ACC112 (cell line): Measurements from ENCODE around the gene EYA2.

Experiments
- H2AFZ ChIP-seq: fragments of 200-600 bp; sonication (generic); one replicate; pipeline ENCODE4 v1.6.0; 2017; ENCODE audit warnings: antibody characterized with exemption, low read length; ENCODE audit not compliant: unreplicated experiment
- H3K27ac ChIP-seq: fragments of 200-600 bp; sonication (generic); 2 replicates; pipeline ENCODE4 v1.5.1; 2014; ENCODE audit warnings: low read depth, mild to moderate bottlenecking, antibody characterized with exemption, low read length, moderate library complexity
- H3K27me3 ChIP-seq: fragments of 200-600 bp; sonication (generic); 2 replicates; pipeline ENCODE4 v1.6.1; 2014; ENCODE audit warnings: mild to moderate bottlenecking, antibody characterized with exemption, low read length, moderate library complexity, mixed read lengths; ENCODE audit not compliant: insufficient read depth
- H3K36me3 ChIP-seq: fragments of 200-600 bp; sonication (generic); 2 replicates; pipeline ENCODE4 v1.6.1; 2016; ENCODE audit warnings: mild to moderate bottlenecking, antibody characterized with exemption, low read length, moderate library complexity, mixed read lengths; ENCODE audit not compliant: insufficient read depth
- H3K4me1 ChIP-seq: fragments of 200-600 bp; sonication (generic); one replicate; pipeline ENCODE4 v1.6.1; 2016; ENCODE audit warnings: low read length, mixed read lengths; ENCODE audit not compliant: insufficient read depth, unreplicated experiment, control insufficient read depth
- H3K4me3 ChIP-seq: fragments of 200-600 bp; sonication (generic); 2 replicates; pipeline ENCODE4 v1.5.1; 2014; ENCODE audit warnings: mild to moderate bottlenecking, low read depth, low read length
- H3K79me2 ChIP-seq: fragments of 200-600 bp; sonication (generic); one replicate; pipeline ENCODE4 v1.6.0; 2016; ENCODE audit warnings: low read length; ENCODE audit not compliant: control insufficient read depth, unreplicated experiment, insufficient read depth

Gene EYA2

GRCh38 chr20:46977909-46978588 lies 83.4 kb downstream of the EYA2 start:
- Histone ChIP-seq H3K36me3 (no peaks in the 10 kb centered on the region), H3K79me2 (no peaks in the 10 kb centered on the region), H2AFZ (no peak overlapping the region), H3K27me3 (peaks cover 10% of the 10 kb centered on the region; the same call in 1 of the 2 replicates), H3K4me1 (no peaks in the 10 kb centered on the region), H3K4me3 (no peak overlapping the region), H3K27ac (no peak overlapping the region)

GRCh38 chr20:46978951-46979491 lies 84.4 kb downstream of the EYA2 start:
- no peaks in the 10 kb centered on the region for H3K4me1 ChIP-seq
- no peak overlapping the region for H3K4me3 ChIP-seq
- no peak overlapping the region for H3K27ac ChIP-seq
- H3K27me3 ChIP-seq: peaks cover 2% of the 10 kb centered on the region; the same call in 1 of the 2 replicates
- no peaks in the 10 kb centered on the region for H3K79me2 ChIP-seq
- no peaks in the 10 kb centered on the region for H3K36me3 ChIP-seq
- no peak overlapping the region for H2AFZ ChIP-seq

DNA sequence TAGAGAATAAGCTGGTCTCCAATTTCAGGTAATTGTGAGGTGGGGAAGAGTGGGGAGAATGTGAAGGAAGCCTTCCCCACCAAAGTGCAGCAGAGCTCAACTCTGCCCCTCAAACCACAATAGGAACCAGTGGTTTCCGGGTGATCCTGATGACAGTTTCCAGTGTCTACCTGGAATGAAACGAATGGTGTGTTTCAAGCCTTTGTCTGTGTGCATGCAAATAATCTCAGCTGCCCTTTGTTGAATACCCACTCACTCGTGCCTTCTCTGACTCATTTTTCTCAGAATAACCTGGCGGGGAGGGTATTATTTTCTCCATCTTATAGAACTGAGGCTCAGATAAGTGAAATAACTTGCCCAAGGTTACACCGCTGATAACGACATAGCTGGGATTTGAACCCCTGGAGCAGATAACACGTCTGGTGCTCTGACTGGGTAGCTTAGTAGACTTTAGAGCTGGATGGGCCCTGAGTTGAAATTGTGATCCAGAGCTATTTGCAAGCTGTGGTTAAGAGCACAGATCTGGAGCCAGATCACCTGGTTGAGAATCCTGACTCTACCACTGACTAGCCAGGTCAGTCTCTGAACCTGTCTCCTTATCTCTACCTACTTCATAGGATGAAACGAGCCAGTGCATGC lies 85.1 kb downstream of the EYA2 start:
- H2AFZ ChIP-seq: no peak overlapping the region
- no peaks in the 10 kb centered on the region for H3K79me2 ChIP-seq
- H3K4me3 ChIP-seq: no peak overlapping the region

DNA sequence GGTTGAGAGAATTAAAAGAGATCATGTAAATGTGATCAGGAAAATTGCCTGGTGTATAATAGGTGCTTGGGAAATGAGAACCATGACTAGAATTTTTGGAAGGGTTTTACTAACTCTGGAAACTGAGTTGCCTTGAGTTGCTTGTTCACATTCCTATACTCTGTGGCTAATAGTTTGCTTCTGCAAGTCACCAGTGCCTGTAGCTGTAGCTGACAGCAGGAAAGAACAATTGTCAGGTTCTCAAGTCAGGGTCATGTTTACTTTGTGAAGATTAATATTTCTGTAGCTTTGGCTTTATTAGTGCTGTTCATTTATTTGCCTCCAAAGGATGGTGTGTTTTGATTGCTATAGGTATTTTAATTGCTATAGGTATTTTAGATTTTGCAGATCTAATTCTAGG lies 86.5 kb downstream of the EYA2 start:
- H3K27me3 ChIP-seq: no peaks in the 10 kb centered on the region
- H3K4me3 ChIP-seq: no peak overlapping the region
- H3K36me3 ChIP-seq: no peaks in the 10 kb centered on the region
- no peaks in the 10 kb centered on the region for H3K79me2 ChIP-seq
- H2AFZ ChIP-seq: no peak overlapping the region
- H3K27ac ChIP-seq: no peak overlapping the region
- peaks cover 18% of the 10 kb centered on the region for H3K4me1 ChIP-seq

More for the DNA sequence above, 85.1 kb downstream of the EYA2 start:
- no peaks in the 10 kb centered on the region for H3K36me3 ChIP-seq
- peaks cover 6% of the 10 kb centered on the region for H3K4me1 ChIP-seq
- H3K27ac ChIP-seq: no peak overlapping the region
- no peaks in the 10 kb centered on the region for H3K27me3 ChIP-seq

GRCh38 chr20:46983466-46983865 lies 88.8 kb downstream of the EYA2 start:
- Histone ChIP-seq H3K27me3 (no peaks in the 10 kb centered on the region), H3K4me3 (no peak overlapping the region), H2AFZ (no peak overlapping the region), H3K79me2 (no peaks in the 10 kb centered on the region), H3K36me3 (no peaks in the 10 kb centered on the region), H3K4me1 (peaks cover 18% of the 10 kb centered on the region), H3K27ac (no peak overlapping the region)

DNA sequence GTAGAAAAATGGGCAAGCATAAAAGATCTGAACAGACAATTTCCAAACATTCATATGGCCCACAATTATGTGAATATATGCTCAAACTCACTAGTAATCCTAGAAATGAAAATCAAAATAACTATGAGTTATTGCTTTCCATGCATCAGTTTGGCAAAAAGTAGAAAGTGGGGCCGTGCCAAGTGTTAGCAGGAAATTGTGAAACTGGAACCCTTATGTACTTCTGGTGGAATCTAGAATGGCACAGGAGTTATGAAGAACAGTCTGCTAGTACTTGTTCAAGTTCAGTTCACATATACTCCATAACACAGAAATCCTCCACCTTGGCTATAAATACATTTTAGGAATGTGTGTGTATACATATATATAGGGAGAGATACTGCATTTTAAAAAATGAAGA lies 89.8 kb downstream of the EYA2 start:
- no peaks in the 10 kb centered on the region for H3K36me3 ChIP-seq

GRCh38 chr20:46985250-46985649 lies 90.6 kb downstream of the EYA2 start:
- peaks cover 18% of the 10 kb centered on the region for H3K4me1 ChIP-seq
- no peaks in the 10 kb centered on the region for H3K36me3 ChIP-seq
- H3K4me3 ChIP-seq: no peak overlapping the region
- no peaks in the 10 kb centered on the region for H3K79me2 ChIP-seq
- H3K27ac ChIP-seq: no peak overlapping the region
- H3K27me3 ChIP-seq: no peaks in the 10 kb centered on the region
- H2AFZ ChIP-seq: no peak overlapping the region

More for the DNA sequence above, 89.8 kb downstream of the EYA2 start:
- Histone ChIP-seq H3K27me3 (no peaks in the 10 kb centered on the region), H2AFZ (no peak overlapping the region), H3K27ac (no peak overlapping the region), H3K4me3 (no peak overlapping the region), H3K79me2 (no peaks in the 10 kb centered on the region), H3K4me1 (peaks cover 18% of the 10 kb centered on the region)

DNA sequence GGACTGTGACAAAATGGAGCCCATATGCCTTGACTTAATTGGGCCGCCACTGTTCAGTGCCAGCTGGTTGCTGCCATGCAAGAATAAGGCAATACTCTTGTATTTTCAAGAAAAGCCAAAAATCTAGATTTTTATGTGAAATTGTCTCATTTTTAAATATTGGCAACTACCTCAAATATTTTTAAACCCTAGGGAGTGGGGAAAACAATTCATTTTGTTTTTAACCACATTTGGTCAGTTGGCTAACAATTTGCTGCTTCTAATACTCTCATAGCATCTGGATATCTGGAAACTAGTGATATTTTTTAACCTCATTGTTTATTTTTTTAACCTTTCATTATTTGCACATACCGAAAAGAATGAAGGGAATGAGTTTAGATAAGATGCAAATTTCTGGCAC lies 91.0 kb downstream of the EYA2 start:
- no peak overlapping the region for H3K27ac ChIP-seq
- no peak overlapping the region for H3K4me3 ChIP-seq
- H2AFZ ChIP-seq: no peak overlapping the region
- H3K79me2 ChIP-seq: no peaks in the 10 kb centered on the region
- peaks cover 18% of the 10 kb centered on the region for H3K4me1 ChIP-seq
- H3K36me3 ChIP-seq: no peaks in the 10 kb centered on the region
- H3K27me3 ChIP-seq: 0 out of 2 replicates have a peak, but pooled peaks cover 2% of the 10 kb centered on the region

DNA sequence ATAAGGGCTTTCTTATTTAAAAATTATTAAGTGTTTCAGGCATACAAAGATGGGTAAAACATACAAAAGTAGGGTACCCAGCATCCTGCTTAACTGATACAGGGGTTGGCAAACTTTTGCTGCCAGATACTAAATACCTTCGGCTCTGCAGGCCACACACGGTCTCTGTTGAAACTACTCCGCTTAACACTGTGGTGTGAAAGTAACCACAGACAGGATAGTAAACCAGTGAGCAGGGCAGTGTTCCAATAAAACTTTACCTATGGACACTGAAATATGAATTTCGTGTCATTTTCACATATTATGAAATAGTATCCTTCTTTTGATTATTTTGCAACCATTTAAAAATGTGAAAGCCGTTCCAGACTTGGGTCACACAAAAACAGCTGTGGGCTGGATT lies 92.4 kb downstream of the EYA2 start:
- peaks cover 18% of the 10 kb centered on the region for H3K4me1 ChIP-seq
- H3K4me3 ChIP-seq: no peak overlapping the region
- H3K79me2 ChIP-seq: no peaks in the 10 kb centered on the region
- no peaks in the 10 kb centered on the region for H3K36me3 ChIP-seq
- H2AFZ ChIP-seq: no peak overlapping the region
- no peak overlapping the region for H3K27ac ChIP-seq
- H3K27me3 ChIP-seq: 0 out of 2 replicates have a peak, but pooled peaks cover 4% of the 10 kb centered on the region

GRCh38 chr20:46990017-46990595 lies 95.5 kb downstream of the EYA2 start:
- no peak overlapping the region for H2AFZ ChIP-seq
- H3K4me3 ChIP-seq: no peak overlapping the region
- peaks cover 9% of the 10 kb centered on the region for H3K4me1 ChIP-seq
- no peak overlapping the region for H3K27ac ChIP-seq
- no peaks in the 10 kb centered on the region for H3K79me2 ChIP-seq
- peaks cover 4% of the 10 kb centered on the region; the same call in 1 of the 2 replicates for H3K27me3 ChIP-seq
- no peaks in the 10 kb centered on the region for H3K36me3 ChIP-seq
